ENCODE data around the gene GBE1. TPM values are rescaled to one million over a fixed set of nuclear protein-coding genes. Genes with fewer than 3 reads are reported as not detected.
"Not testable (repeated sequence)": the region's sequence is repeated elsewhere in the genome, so short reads cannot be mapped to it uniquely, and the experiment has no call there.

The GBE1 gene
- total and polyA plus RNA-seq, 7 donors, result 10.2 to 24.6 (median 12.1) TPM

- H3K27ac ChIP-seq, result no peak overlapping the region
- no peak for DNase-seq
- H3K4me3 ChIP-seq, result no peak overlapping the region
- H3K9me3 ChIP-seq, result no peaks in the 10 kb centered on the region
- intact Hi-C loops (cut with DNase I), result no loop called here
- TF ChIP-seq CTCF (IDR thresholded peaks at IDR 0.05) (no peak), POLR2A (IDR thresholded peaks at IDR 0.05) (no peak), EP300 (IDR thresholded peaks at IDR 0.05) (no peak), POLR2AphosphoS5 (IDR thresholded peaks at IDR 0.05) (no peak)
- H3K36me3 ChIP-seq, result no peaks in the 10 kb centered on the region
- no peaks in the 10 kb centered on the region for H3K27me3 ChIP-seq
- no peaks in the 10 kb centered on the region for H3K4me1 ChIP-seq
- 30 to 56% methylated on average over 4 of the region's 4 CpGs for WGBS, 2 donors
Observed at GRCh38 chr3:81778678-81779182, 17.3 kb upstream of the GBE1 start.

- Histone ChIP-seq H3K4me1 (no peaks in the 10 kb centered on the region), H3K9me3 (no peaks in the 10 kb centered on the region), H3K36me3 (no peaks in the 10 kb centered on the region), H3K27me3 (no peaks in the 10 kb centered on the region), H3K27ac (no peak overlapping the region), H3K4me3 (no peak overlapping the region)
- DNase-seq, result no peak
- 76 to 84% methylated on average over 2 of the region's 2 CpGs for WGBS, 2 donors
- intact Hi-C loops (cut with DNase I), result no loop called here
- TF ChIP-seq EP300 (IDR thresholded peaks at IDR 0.05) (no peak), POLR2A (IDR thresholded peaks at IDR 0.05) (no peak), CTCF (IDR thresholded peaks at IDR 0.05) (no peak), POLR2AphosphoS5 (IDR thresholded peaks at IDR 0.05) (no peak)
Observed at GRCh38 chr3:81776643-81777042, 15.2 kb upstream of the GBE1 start.

GRCh38 chr3:81770710-81771109 is 9.3 kb upstream of the GBE1 start:
- WGBS, 2 donors, result 88 to 95% methylated on average over 3 of the region's 3 CpGs
- H3K4me1 ChIP-seq, result no peaks in the 10 kb centered on the region
- DNase-seq, result no peak
- no peaks in the 10 kb centered on the region for H3K9me3 ChIP-seq
- intact Hi-C loops (cut with DNase I), result no loop called here
- no peak overlapping the region for H3K4me3 ChIP-seq
- H3K36me3 ChIP-seq, result no peaks in the 10 kb centered on the region
- TF ChIP-seq EP300 (IDR thresholded peaks at IDR 0.05) (no peak), POLR2AphosphoS5 (IDR thresholded peaks at IDR 0.05) (no peak), POLR2A (IDR thresholded peaks at IDR 0.05) (no peak), CTCF (IDR thresholded peaks at IDR 0.05) (no peak)
- no peaks in the 10 kb centered on the region for H3K27me3 ChIP-seq
- H3K27ac ChIP-seq, result no peak overlapping the region

GRCh38 chr3:81769299-81769698 is 7.9 kb upstream of the GBE1 start:
- DNase-seq, result no peak
- 66 to 71% methylated on average over 2 of the region's 2 CpGs for WGBS, 2 donors
- H3K27me3 ChIP-seq, result no peaks in the 10 kb centered on the region
- TF ChIP-seq CTCF (IDR thresholded peaks at IDR 0.05) (no peak), POLR2A (IDR thresholded peaks at IDR 0.05) (no peak), EP300 (IDR thresholded peaks at IDR 0.05) (no peak), POLR2AphosphoS5 (IDR thresholded peaks at IDR 0.05) (no peak)
- H3K36me3 ChIP-seq, result no peaks in the 10 kb centered on the region
- intact Hi-C loops (cut with DNase I), result no loop called here
- no peak overlapping the region for H3K27ac ChIP-seq
- no peak overlapping the region for H3K4me3 ChIP-seq
- no peaks in the 10 kb centered on the region for H3K9me3 ChIP-seq
- no peaks in the 10 kb centered on the region for H3K4me1 ChIP-seq

- H3K4me1 ChIP-seq; H3K27me3 ChIP-seq; H3K27ac ChIP-seq; H3K9me3 ChIP-seq; DNase-seq; intact Hi-C loops (cut with DNase I); H3K4me3 ChIP-seq; H3K36me3 ChIP-seq: not testable (repeated sequence)
- WGBS, 2 donors, result 98% methylated on average over 47 of the region's 47 CpGs
Observed at GRCh38 chr3:81767250-81767859, 5.9 kb upstream of the GBE1 start.

Data from sigmoid colon (tissue), 7 donors.